GM18526 (cell line): ENCODE measurements around the gene STPG3.

Experiments used
- POLR2A ChIP-seq: IDR thresholded peaks from 3 replicates; pipeline ENCODE4 v1.6.1; 2011; ENCODE audit not compliant: insufficient read length; ENCODE audit errors: extremely low read depth

Gene STPG3

GRCh38 chr9:137227853-137228505, 23.1 kb upstream of the STPG3 start:
- TF ChIP-seq POLR2A, result no peak

- no peak for TF ChIP-seq POLR2A
These were observed 22.5 kb upstream of the STPG3 start for GRCh38 chr9:137228506-137228967.

GRCh38 chr9:137228968-137229896, 21.9 kb upstream of the STPG3 start:
- TF ChIP-seq POLR2A, result no peak

- no peak for TF ChIP-seq POLR2A
These were observed 21.0 kb upstream of the STPG3 start for GRCh38 chr9:137229903-137230704.

GRCh38 chr9:137230705-137231371, 20.2 kb upstream of the STPG3 start, which contains the start of gene SLC34A3:
Gene SLC34A3, plus strand, starts transcription at chr9:137230901. Its CDS starts 802 bp downstream, at chr9:137231703.
- TF ChIP-seq POLR2A, result no peak

GRCh38 chr9:137231372-137232039, 19.6 kb upstream of the STPG3 start:
- no peak for TF ChIP-seq POLR2A

- no peak for TF ChIP-seq POLR2A
These were observed 19.0 kb upstream of the STPG3 start for GRCh38 chr9:137232101-137232500.

GRCh38 chr9:137232510-137232909, 18.6 kb upstream of the STPG3 start:
- TF ChIP-seq POLR2A, result no peak

GRCh38 chr9:137233143-137233980, 17.7 kb upstream of the STPG3 start:
- TF ChIP-seq POLR2A, result no peak

- no peak for TF ChIP-seq POLR2A
These were observed 16.9 kb upstream of the STPG3 start for GRCh38 chr9:137234055-137234697.

- TF ChIP-seq POLR2A, result no peak
These were observed 16.2 kb upstream of the STPG3 start for GRCh38 chr9:137234758-137235423.
